ENCODE results near the gene CEP104. TPM values are rescaled to one million over a fixed set of nuclear protein-coding genes. Genes with fewer than 3 reads are reported as not detected.

Gene CEP104
- total RNA-seq, 2 donors from 2014 or later, result 33.0 to 34.6 TPM

GRCh38 chr1:3888301-3888700, 31.3 kb upstream of the CEP104 start:
- no peak overlapping the region for H3K4me3 Mint-ChIP-seq
- no peak overlapping the region for H3K27ac Mint-ChIP-seq

DNA sequence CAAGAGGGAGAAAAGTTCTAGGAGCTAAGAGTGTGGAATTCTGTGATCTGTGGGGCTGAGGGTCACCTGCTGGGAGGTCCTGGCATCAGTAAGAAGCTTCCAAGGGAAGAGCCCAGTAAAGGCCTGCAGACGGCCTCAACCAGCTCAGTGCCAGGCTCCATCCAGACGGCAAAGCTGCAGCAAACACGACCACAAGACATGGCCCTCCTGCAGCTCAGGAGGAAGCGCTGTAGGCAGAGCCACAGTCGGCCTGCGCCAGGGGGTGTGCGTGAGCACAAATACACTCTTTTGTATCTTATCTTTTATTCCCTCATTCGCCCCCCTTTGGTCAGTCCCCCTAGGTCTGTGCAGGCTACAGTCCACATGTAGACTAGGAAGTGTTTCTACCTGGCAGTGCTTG, 29.7 kb upstream of the CEP104 start:
- DNase-seq (no peak), ATAC-seq (no peak)
- H3K27ac Mint-ChIP-seq, result no peak overlapping the region
- no peaks in the 10 kb centered on the region for H3K27me3 Mint-ChIP-seq
- peaks cover 8% of the 10 kb centered on the region for H3K4me1 Mint-ChIP-seq
- H3K36me3 Mint-ChIP-seq (ENCODE audit: low read depth), result peaks cover 4% of the 10 kb centered on the region
- H3K4me3 Mint-ChIP-seq, result no peak overlapping the region
- no peaks in the 10 kb centered on the region for H3K9me3 ChIP-seq (ENCODE audit: control insufficient read depth, low read length, poor library complexity, severe bottlenecking)

More at GRCh38 chr1:3888301-3888700, 31.3 kb upstream of the CEP104 start:
- no peaks in the 10 kb centered on the region for H3K9me3 ChIP-seq (ENCODE audit: control insufficient read depth, low read length, poor library complexity, severe bottlenecking)
- DNase-seq, result no peak
- Mint-ChIP-seq H3K36me3 (ENCODE audit: low read depth) (peaks cover 2% of the 10 kb centered on the region), H3K4me1 (peaks cover 9% of the 10 kb centered on the region), H3K27me3 (no peaks in the 10 kb centered on the region)
- ATAC-seq, result no peak

DNA sequence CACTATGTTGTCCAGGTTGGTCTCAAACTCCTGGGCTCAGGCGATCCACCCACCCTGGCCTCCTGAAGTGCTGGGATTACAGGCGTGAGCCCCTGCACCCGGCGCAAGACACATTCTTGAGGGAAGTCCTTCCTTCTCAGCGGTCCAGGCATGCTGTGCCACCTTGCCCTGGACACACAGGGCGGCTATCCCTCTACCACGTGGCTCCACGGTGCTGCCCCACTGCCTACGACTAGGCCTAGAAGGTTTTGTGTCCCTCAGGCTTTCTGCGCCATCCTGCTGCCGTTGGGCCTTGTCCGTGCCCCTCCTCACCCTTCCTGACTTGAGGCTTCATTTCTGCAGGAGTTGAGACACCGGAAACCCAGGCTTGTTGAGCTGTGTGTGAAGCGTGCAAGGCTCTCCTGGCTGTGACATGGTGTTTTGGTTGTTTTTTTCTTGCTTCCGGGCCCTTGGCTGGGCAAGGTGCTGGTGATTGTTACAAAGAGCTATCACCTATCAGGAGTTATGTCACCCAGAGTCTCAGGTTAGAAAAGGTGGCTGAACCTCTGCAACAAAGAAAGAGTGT, 29.2 kb upstream of the CEP104 start:
- no peaks in the 10 kb centered on the region for H3K27me3 Mint-ChIP-seq
- ATAC-seq (no peak), DNase-seq (no peak)
- H3K27ac Mint-ChIP-seq, result no peak overlapping the region
- H3K36me3 Mint-ChIP-seq (ENCODE audit: low read depth), result peaks cover 7% of the 10 kb centered on the region
- H3K9me3 ChIP-seq (ENCODE audit: control insufficient read depth, low read length, poor library complexity, severe bottlenecking), result no peaks in the 10 kb centered on the region
- peaks cover 8% of the 10 kb centered on the region for H3K4me1 Mint-ChIP-seq
- H3K4me3 Mint-ChIP-seq, result no peak overlapping the region

- peaks cover 8% of the 10 kb centered on the region for H3K4me1 Mint-ChIP-seq
- peaks cover 7% of the 10 kb centered on the region for H3K36me3 Mint-ChIP-seq (ENCODE audit: low read depth)
- no peaks in the 10 kb centered on the region for H3K9me3 ChIP-seq (ENCODE audit: control insufficient read depth, low read length, poor library complexity, severe bottlenecking)
- no peaks in the 10 kb centered on the region for H3K27me3 Mint-ChIP-seq
- ATAC-seq (no peak), DNase-seq (no peak)
- H3K27ac Mint-ChIP-seq, result no peak overlapping the region
- no peak overlapping the region for H3K4me3 Mint-ChIP-seq
Observed at GRCh38 chr1:3885611-3886010, 28.6 kb upstream of the CEP104 start.

- H3K27me3 Mint-ChIP-seq, result no peaks in the 10 kb centered on the region
- peak overlapping the region; percentile 77 for H3K27ac Mint-ChIP-seq
- H3K36me3 Mint-ChIP-seq (ENCODE audit: low read depth), result peaks cover 7% of the 10 kb centered on the region
- no peak for ATAC-seq
- H3K9me3 ChIP-seq (ENCODE audit: control insufficient read depth, low read length, poor library complexity, severe bottlenecking), result no peaks in the 10 kb centered on the region
- DNase-seq, result no peak
- H3K4me1 Mint-ChIP-seq, result peaks cover 6% of the 10 kb centered on the region
- no peak overlapping the region for H3K4me3 Mint-ChIP-seq
Observed at GRCh38 chr1:3884966-3885365, 28.0 kb upstream of the CEP104 start.

DNA sequence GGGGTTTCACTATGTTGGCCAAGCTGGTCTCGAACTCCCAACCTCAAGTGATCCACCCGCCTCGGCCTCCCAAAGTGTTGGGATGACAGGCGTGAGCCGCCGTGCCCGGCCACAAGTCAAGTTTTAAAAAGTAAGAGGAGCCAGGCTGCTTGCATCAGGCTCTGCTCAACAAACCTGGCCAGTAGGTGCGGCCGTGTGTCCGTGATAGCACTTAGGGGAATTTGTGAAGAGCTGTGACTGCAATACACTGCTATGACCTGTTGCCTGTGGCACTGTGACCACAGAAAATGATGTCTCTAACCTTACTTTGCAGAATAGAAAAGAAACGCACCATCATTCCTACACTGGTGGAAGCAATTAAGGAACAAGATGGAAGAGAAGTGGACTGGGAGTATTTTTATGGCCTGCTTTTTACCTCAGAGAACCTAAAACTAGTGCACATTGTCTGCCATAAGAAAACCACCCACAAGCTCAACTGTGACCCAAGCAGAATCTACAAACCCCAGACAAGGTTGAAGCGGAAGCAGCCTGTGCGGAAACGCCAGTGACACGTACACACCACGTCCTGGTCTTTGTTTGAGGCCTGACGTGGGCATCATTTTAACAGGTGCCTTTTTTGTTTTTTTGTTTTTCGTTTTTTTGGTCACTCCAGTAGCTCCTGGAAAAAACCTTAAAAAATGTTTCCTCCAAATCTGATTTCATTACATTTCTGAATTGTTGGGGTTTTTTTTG, 26.3 kb upstream of the CEP104 start:
- Mint-ChIP-seq H3K27me3 (no peaks in the 10 kb centered on the region), H3K36me3 (ENCODE audit: low read depth) (peaks cover 12% of the 10 kb centered on the region), H3K4me3 (no peak overlapping the region), H3K27ac (peak overlapping the region; percentile 77), H3K4me1 (peaks cover 3% of the 10 kb centered on the region)
- peak; percentile 81 for ATAC-seq
- DNase-seq, result no peak
- H3K9me3 ChIP-seq (ENCODE audit: control insufficient read depth, low read length, poor library complexity, severe bottlenecking), result no peaks in the 10 kb centered on the region

- Mint-ChIP-seq H3K27me3 (no peaks in the 10 kb centered on the region), H3K4me1 (peaks cover 3% of the 10 kb centered on the region), H3K4me3 (no peak overlapping the region), H3K36me3 (ENCODE audit: low read depth) (peaks cover 14% of the 10 kb centered on the region), H3K27ac (peak overlapping the region; percentile 62)
- no peaks in the 10 kb centered on the region for H3K9me3 ChIP-seq (ENCODE audit: control insufficient read depth, low read length, poor library complexity, severe bottlenecking)
- no peak for DNase-seq
- ATAC-seq, result no peak
Observed at GRCh38 chr1:3881193-3881480, 24.1 kb upstream of the CEP104 start.

DNA sequence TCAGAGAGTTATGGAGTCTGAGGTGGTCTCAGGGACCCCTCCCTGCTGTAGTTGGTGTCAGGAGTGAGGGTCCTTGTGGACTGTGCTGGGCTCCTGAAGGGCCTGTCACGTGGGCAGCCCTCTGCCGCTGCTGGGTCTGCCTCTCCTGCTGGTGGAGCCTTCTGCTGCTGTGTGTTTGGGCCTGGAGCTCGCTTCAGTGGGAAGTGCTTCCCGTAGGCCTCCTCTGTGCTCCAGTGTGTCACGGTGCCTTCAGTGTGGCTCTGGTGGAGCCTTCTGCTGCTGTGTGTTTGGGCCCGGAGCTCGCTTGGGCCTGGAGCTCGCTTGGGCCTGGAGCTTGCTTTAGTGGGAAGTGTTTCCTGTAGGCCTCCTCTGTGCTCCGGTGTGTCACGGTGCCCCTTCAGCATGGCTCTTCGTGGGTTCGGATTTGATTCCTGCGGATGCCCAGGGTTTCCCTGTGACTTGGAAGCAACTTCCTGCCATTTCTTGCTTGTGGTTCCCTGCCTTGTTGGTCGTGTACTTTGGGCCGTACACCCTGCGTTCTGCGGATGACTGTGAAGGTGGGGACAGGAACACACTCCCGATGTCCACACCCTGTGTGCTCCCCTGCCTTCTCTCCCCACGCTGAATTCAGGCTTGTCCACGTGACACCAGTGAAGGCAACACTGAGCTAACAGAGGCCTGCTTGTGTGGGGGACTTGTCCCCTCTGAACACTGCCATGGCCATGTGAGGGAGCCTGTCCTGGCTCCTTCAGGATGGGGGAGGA, 23.6 kb upstream of the CEP104 start:
- no peaks in the 10 kb centered on the region for H3K9me3 ChIP-seq (ENCODE audit: control insufficient read depth, low read length, poor library complexity, severe bottlenecking)
- H3K4me1 Mint-ChIP-seq, result peaks cover 3% of the 10 kb centered on the region
- peak overlapping the region; percentile 62 for H3K27ac Mint-ChIP-seq
- no peak for DNase-seq
- H3K36me3 Mint-ChIP-seq (ENCODE audit: low read depth), result peaks cover 14% of the 10 kb centered on the region
- no peak overlapping the region for H3K4me3 Mint-ChIP-seq
- no peaks in the 10 kb centered on the region for H3K27me3 Mint-ChIP-seq
- ATAC-seq, result no peak

GRCh38 chr1:3879787-3880428, 22.9 kb upstream of the CEP104 start:
- DNase-seq (no peak), ATAC-seq (no peak)
- Mint-ChIP-seq H3K36me3 (ENCODE audit: low read depth) (peaks cover 14% of the 10 kb centered on the region), H3K27ac (no peak overlapping the region), H3K27me3 (no peaks in the 10 kb centered on the region), H3K4me1 (peaks cover 3% of the 10 kb centered on the region), H3K4me3 (no peak overlapping the region)
- no peaks in the 10 kb centered on the region for H3K9me3 ChIP-seq (ENCODE audit: control insufficient read depth, low read length, poor library complexity, severe bottlenecking)

DNA sequence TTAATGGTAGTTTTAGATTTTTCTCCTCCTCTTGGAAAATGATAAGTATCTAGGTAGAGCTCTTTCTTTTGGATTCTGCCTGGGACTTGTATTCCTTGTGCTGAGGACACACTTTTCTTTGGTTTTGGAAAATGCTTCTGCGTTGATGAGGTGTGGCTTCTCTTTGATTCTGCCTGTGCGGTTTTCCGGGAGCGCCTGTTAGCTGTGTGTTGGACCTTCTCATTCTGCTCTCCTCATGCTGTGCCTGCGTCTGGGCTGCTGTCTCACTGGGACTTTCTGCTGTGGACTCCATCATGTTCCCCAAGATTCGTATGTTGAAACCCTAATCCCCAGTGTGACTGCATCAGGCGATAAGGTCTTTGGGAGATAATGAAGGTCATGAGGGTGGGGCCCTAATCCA, 22.1 kb upstream of the CEP104 start:
- H3K36me3 Mint-ChIP-seq (ENCODE audit: low read depth), result peaks cover 14% of the 10 kb centered on the region
- H3K4me3 Mint-ChIP-seq, result no peak overlapping the region
- no peak for ATAC-seq

DNA sequence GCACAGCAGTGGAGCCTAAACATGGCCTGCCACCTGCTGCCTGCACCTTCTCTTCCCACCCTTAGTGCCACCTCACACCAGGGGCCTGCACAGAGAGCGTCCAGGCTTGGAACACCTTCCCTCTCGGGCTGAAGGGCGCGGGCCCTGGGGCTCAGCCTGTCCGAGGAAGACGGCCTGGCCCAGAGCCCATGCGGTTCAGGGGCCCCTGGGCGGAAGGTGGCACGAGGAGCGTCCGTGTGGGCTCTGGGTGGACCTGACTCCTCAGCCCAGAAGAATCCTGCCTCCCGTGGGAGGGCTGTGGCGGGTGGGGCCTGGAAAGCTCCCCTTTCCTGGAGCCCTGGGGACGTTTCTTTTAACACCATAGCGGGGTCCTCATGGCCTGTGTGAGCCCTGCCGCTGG, 19.7 kb upstream of the CEP104 start:
- Mint-ChIP-seq H3K4me1 (no peaks in the 10 kb centered on the region), H3K27me3 (no peaks in the 10 kb centered on the region), H3K4me3 (no peak overlapping the region), H3K36me3 (ENCODE audit: low read depth) (peaks cover 10% of the 10 kb centered on the region), H3K27ac (no peak overlapping the region)
- ATAC-seq (no peak), DNase-seq (no peak)
- no peaks in the 10 kb centered on the region for H3K9me3 ChIP-seq (ENCODE audit: control insufficient read depth, low read length, poor library complexity, severe bottlenecking)

More for the DNA sequence above, 22.1 kb upstream of the CEP104 start:
- H3K27me3 Mint-ChIP-seq, result no peaks in the 10 kb centered on the region
- H3K27ac Mint-ChIP-seq, result no peak overlapping the region
- peaks cover 3% of the 10 kb centered on the region for H3K4me1 Mint-ChIP-seq
- no peaks in the 10 kb centered on the region for H3K9me3 ChIP-seq (ENCODE audit: control insufficient read depth, low read length, poor library complexity, severe bottlenecking)
- DNase-seq, result no peak

GRCh38 chr1:3874736-3875135, 17.7 kb upstream of the CEP104 start:
- H3K36me3 Mint-ChIP-seq (ENCODE audit: low read depth), result peaks cover 9% of the 10 kb centered on the region
- no peak overlapping the region for H3K27ac Mint-ChIP-seq
- no peak for ATAC-seq

GRCh38 chr1:3872546-3872945, 15.5 kb upstream of the CEP104 start:
- Mint-ChIP-seq H3K27me3 (no peaks in the 10 kb centered on the region), H3K27ac (no peak overlapping the region)

More at GRCh38 chr1:3874736-3875135, 17.7 kb upstream of the CEP104 start:
- Mint-ChIP-seq H3K4me3 (no peak overlapping the region), H3K4me1 (no peaks in the 10 kb centered on the region), H3K27me3 (no peaks in the 10 kb centered on the region)
- no peaks in the 10 kb centered on the region for H3K9me3 ChIP-seq (ENCODE audit: control insufficient read depth, low read length, poor library complexity, severe bottlenecking)
- no peak for DNase-seq

More at GRCh38 chr1:3872546-3872945, 15.5 kb upstream of the CEP104 start:
- Mint-ChIP-seq H3K4me3 (no peak overlapping the region), H3K4me1 (no peaks in the 10 kb centered on the region), H3K36me3 (ENCODE audit: low read depth) (peaks cover 4% of the 10 kb centered on the region)
- no peaks in the 10 kb centered on the region for H3K9me3 ChIP-seq (ENCODE audit: control insufficient read depth, low read length, poor library complexity, severe bottlenecking)
- ATAC-seq (no peak), DNase-seq (no peak)
